CD14-positive monocyte (primary cell): Measurements from ENCODE around the gene RFPL1. TPM values are rescaled to one million over a fixed set of nuclear protein-coding genes. Genes with fewer than 3 reads are reported as not detected.

ENCODE experiments used
- DNase-seq, 3 donors: peaks; one replicate each; pipeline ENCODE4 v3.0.0-alpha.2; 2011 to 2022
- H2AFZ ChIP-seq: 2 replicates; pipeline ENCODE4 v1.6.0; 2012; ENCODE audit warnings: mild to moderate bottlenecking, low read depth, low read length, inconsistent platforms; ENCODE audit not compliant: insufficient read depth, poor library complexity, severe bottlenecking
- H3K27ac ChIP-seq, 2 donors: 1 replicate in 1 of 2; 2 replicates in 1 of 2; pipeline ENCODE4 v1.5.1; 2012 to 2013; ENCODE audit warnings: low read length in 2 of 2, control low read depth in 1 of 2, inconsistent platforms in 1 of 2, low read depth in 1 of 2, mild to moderate bottlenecking in 1 of 2
- H3K27me3 ChIP-seq, 2 donors: one replicate each; pipeline versions ENCODE4 v1.6.0 to v1.6.1; 2011 to 2013; ENCODE audit warnings: low read length in 2 of 2; ENCODE audit not compliant: control insufficient read depth in 2 of 2, insufficient read depth in 2 of 2
- H3K36me3 ChIP-seq, 2 donors: replicated peaks in 1 of 2; 1 replicate in 1 of 2; 2 replicates in 1 of 2; pipeline versions ENCODE4 v1.5.1 to v1.6.1; 2012 to 2013; ENCODE audit warnings: low read length in 2 of 2, control low read depth in 1 of 2, inconsistent platforms in 1 of 2, mild to moderate bottlenecking in 1 of 2; ENCODE audit not compliant: insufficient read depth in 2 of 2, control insufficient read depth in 1 of 2
- H3K4me1 ChIP-seq, 2 donors: 1 replicate in 1 of 2; 2 replicates in 1 of 2; pipeline versions ENCODE4 v1.5.1 to v1.6.1; 2012 to 2013; ENCODE audit warnings: low read length in 2 of 2, control low read depth in 1 of 2, inconsistent platforms in 1 of 2, mild to moderate bottlenecking in 1 of 2, moderate library complexity in 1 of 2; ENCODE audit not compliant: insufficient read depth in 2 of 2, control insufficient read depth in 1 of 2
- H3K4me2 ChIP-seq: replicated peaks from 2 replicates; pipeline ENCODE3; 2012; ENCODE audit warnings: low read length, moderate library complexity, mild to moderate bottlenecking; ENCODE audit not compliant: poor library complexity, severe bottlenecking; ENCODE audit errors: extremely low read depth
- H3K4me3 ChIP-seq, 3 experiments: fragments of 200-600 bp in 1 of 3; sonication (generic) in 1 of 3; replicated peaks in 1 of 3; 1 replicate in 2 of 3; 2 replicates in 1 of 3; pipeline ENCODE4 v1.5.1; 2011 to 2013; ENCODE audit warnings: low read length in 3 of 3, mild to moderate bottlenecking in 3 of 3, control low read depth in 2 of 3, low read depth in 2 of 3, inconsistent platforms in 1 of 3, moderate library complexity in 1 of 3
- H3K79me2 ChIP-seq: 2 replicates; pipeline ENCODE4 v1.6.0; 2012; ENCODE audit warnings: mild to moderate bottlenecking, control low read depth, inconsistent platforms, low read length, moderate library complexity; ENCODE audit not compliant: insufficient read depth
- H3K9ac ChIP-seq: 2 replicates; pipeline ENCODE4 v1.6.0; 2017; ENCODE audit warnings: low read length, mild to moderate bottlenecking; ENCODE audit not compliant: insufficient read depth, poor library complexity, severe bottlenecking
- H3K9me3 ChIP-seq, 2 donors: replicated peaks in 1 of 2; 1 replicate in 1 of 2; 2 replicates in 1 of 2; pipeline versions ENCODE4 v1.5.1 to v1.6.1; 2012 to 2013; ENCODE audit warnings: low read length in 2 of 2, control low read depth in 1 of 2; ENCODE audit not compliant: control insufficient read depth in 1 of 2, insufficient read depth in 1 of 2
- H4K20me1 ChIP-seq: 2 replicates; pipeline ENCODE4 v1.6.0; 2012; ENCODE audit warnings: mild to moderate bottlenecking, low read length, control low read depth, moderate library complexity; ENCODE audit not compliant: insufficient read depth
- H3K27ac Mint-ChIP-seq, 7 donors: one replicate each; pipeline ENCODE4 v1.8.0; 2020; ENCODE audit warnings: mild to moderate bottlenecking in 7 of 7, mixed read lengths in 7 of 7, moderate library complexity in 6 of 7, inconsistent platforms in 2 of 7
- H3K27me3 Mint-ChIP-seq, 3 donors: one replicate each; pipeline ENCODE4 v1.8.0; 2021 to 2022; ENCODE audit warnings: low read depth in 3 of 3, mild to moderate bottlenecking in 3 of 3, mixed read lengths in 3 of 3, moderate library complexity in 3 of 3, inconsistent platforms in 1 of 3
- H3K36me3 Mint-ChIP-seq, 2 donors: one replicate each; pipeline ENCODE4 v1.8.0; 2020; ENCODE audit warnings: mixed read lengths in 2 of 2, inconsistent platforms in 1 of 2, mild to moderate bottlenecking in 1 of 2
- H3K4me1 Mint-ChIP-seq: one replicate; pipeline ENCODE4 v1.8.0; 2020; ENCODE audit warnings: mild to moderate bottlenecking, mixed read lengths
- H3K4me3 Mint-ChIP-seq, 2 donors: one replicate each; pipeline ENCODE4 v1.8.0; 2020; ENCODE audit warnings: mild to moderate bottlenecking in 2 of 2, mixed read lengths in 2 of 2, moderate library complexity in 1 of 2
- H3K9me3 Mint-ChIP-seq, 7 donors: one replicate each; pipeline ENCODE4 v1.8.0; 2020 to 2022; ENCODE audit warnings: mixed read lengths in 7 of 7, mild to moderate bottlenecking in 6 of 7, moderate library complexity in 6 of 7, inconsistent platforms in 2 of 7
- CTCF ChIP-seq: fragments of 200-600 bp; IDR thresholded peaks from one replicate; pipeline ENCODE4 v1.8.0; 2022; ENCODE audit warnings: antibody characterized with exemption, mild to moderate bottlenecking
- WGBS: methylation state at CpG from one replicate; pipeline ENCODE4 v1.1.5; 2013; ENCODE audit warnings: missing lambda C conversion rate; ENCODE audit not compliant: insufficient coverage; 5-methylcytosine and 5-hydroxymethylcytosine counted together
- intact Hi-C, 2 donors: fragments of 100-400 bp; cut with micrococcal nuclease; formaldehyde crosslinking; loops; one replicate each; pipeline versions ENCODE4 v1.15.0 to v1.15.1; 2023
- polyA plus RNA-seq, 3 donors: library from polyadenylated mRNA; depleted of rRNA in 1 of 3; unstranded in 2 of 3; stranded (reverse) in 1 of 3; fragments of 300-500 nt in 2 of 3; fragments of >200 nt in 1 of 3; fragmentation: Illumina TruSeq in 2 of 3; gene quantifications; 1 replicate in 2 of 3; 2 replicates in 1 of 3; pipeline ENCODE4 v1.2.3, GENCODE V29; 2012 to 2021

RFPL1 gene
- polyA plus RNA-seq, 3 donors = 0.20 TPM; not detected in 2

GRCh38 chr22:29484642-29485041, 46.3 kb downstream of the RFPL1 start:
- no peak overlapping the region for H2AFZ ChIP-seq
- no CpG with 5 or more reads among the region's 3 CpGs for WGBS
- peaks cover 0 to 9% (median 2%) of the 10 kb centered on the region in 7 donors for H3K9me3 Mint-ChIP-seq
- H3K9me3 ChIP-seq = peaks cover 0 to 9% of the 10 kb centered on the region in 2 donors
- TF ChIP-seq CTCF = no peak
- H3K4me3 Mint-ChIP-seq = no peak overlapping the region
- no peak overlapping the region for H3K27ac ChIP-seq
- H3K4me1 Mint-ChIP-seq = peaks cover 25% of the 10 kb centered on the region
- no peak overlapping the region for H3K9ac ChIP-seq
- H3K27ac Mint-ChIP-seq = no peak overlapping the region
- H3K4me3 ChIP-seq = no peak overlapping the region
- H3K27me3 ChIP-seq = peaks cover 8 to 17% of the 10 kb centered on the region in 2 donors
- DNase-seq = no peak
- intact Hi-C loops = no loop called here
- H3K79me2 ChIP-seq = no peaks in the 10 kb centered on the region
- peaks cover 16 to 32% (median 19%) of the 10 kb centered on the region in 3 donors for H3K27me3 Mint-ChIP-seq
- H3K36me3 ChIP-seq = no peaks in the 10 kb centered on the region
- H3K4me1 ChIP-seq = peaks cover 35 to 42% of the 10 kb centered on the region in 2 donors
- no peak overlapping the region for H3K4me2 ChIP-seq
- peaks cover 3 to 4% of the 10 kb centered on the region in 2 donors for H3K36me3 Mint-ChIP-seq
- peaks cover 2% of the 10 kb centered on the region for H4K20me1 ChIP-seq

GRCh38 chr22:29485448-29485847, 47.1 kb downstream of the RFPL1 start:
- Mint-ChIP-seq H3K36me3 (peaks cover 2 to 4% of the 10 kb centered on the region in 2 donors), H3K27ac (peak overlapping the region in 1 of 7 donors; percentile 53), H3K4me3 (no peak overlapping the region), H3K9me3 (peaks cover 0 to 11% (median 0%) of the 10 kb centered on the region in 7 donors), H3K27me3 (peaks cover 13 to 24% (median 15%) of the 10 kb centered on the region in 3 donors), H3K4me1 (peaks cover 30% of the 10 kb centered on the region)
- Histone ChIP-seq H3K9me3 (peaks cover 0 to 3% of the 10 kb centered on the region in 2 donors), H3K4me3 (no peak overlapping the region), H3K4me1 (peaks cover 36 to 42% of the 10 kb centered on the region in 2 donors), H3K9ac (no peak overlapping the region), H3K27me3 (peaks cover under 1 to 10% of the 10 kb centered on the region in 2 donors), H3K79me2 (no peaks in the 10 kb centered on the region), H3K36me3 (no peaks in the 10 kb centered on the region), H3K27ac (no peak overlapping the region), H2AFZ (no peak overlapping the region), H4K20me1 (no peaks in the 10 kb centered on the region), H3K4me2 (no peak overlapping the region)
- no peak for TF ChIP-seq CTCF
- no peak for DNase-seq
- 98% methylated on average over 8 of the region's 8 CpGs for WGBS
- intact Hi-C loops = no loop called here
